Right cardiac atrium (tissue), 5 donors: ENCODE measurements around the gene COX7A2L. TPM values are rescaled to one million over a fixed set of nuclear protein-coding genes. Genes with fewer than 3 reads are reported as not detected.
A peak's percentile ranks its signal among the peaks of the same experiment; 100 is the strongest.
"Not testable (repeated sequence)": the region's sequence is repeated elsewhere in the genome, so short reads cannot be mapped to it uniquely, and the experiment has no call there.

Source experiments
- ATAC-seq, 2 donors: fragments of 200-7000 bp; cut with Tn5 transposase; one replicate each; pipeline versions ENCODE4 v1.8.0 to v1.9.1; 2020; ENCODE audit warnings: moderate library complexity in 2 of 2, mild to moderate bottlenecking in 1 of 2
- DNase-seq, 3 donors: peaks; one replicate each; pipeline ENCODE4 v3.0.0-alpha.2; 2020
- H3K27ac ChIP-seq: one replicate; pipeline ENCODE4 v1.5.1; 2013; ENCODE audit warnings: mild to moderate bottlenecking, low read length, control low read depth, moderate library complexity
- H3K27me3 ChIP-seq: one replicate; pipeline ENCODE4 v1.6.1; 2013; ENCODE audit not compliant: control insufficient read depth, insufficient read depth
- H3K4me1 ChIP-seq: one replicate; pipeline ENCODE4 v1.6.1; 2013; ENCODE audit warnings: low read length; ENCODE audit not compliant: control insufficient read depth, insufficient read depth
- H3K4me3 ChIP-seq: one replicate; pipeline ENCODE4 v1.5.1; 2013; ENCODE audit warnings: low read length, control low read depth
- H3K9me3 ChIP-seq: one replicate; pipeline ENCODE4 v1.6.1; 2013; ENCODE audit warnings: low read length; ENCODE audit not compliant: control insufficient read depth
- WGBS: extraction: QIAGEN DNeasy Blood & Tissue Kit; methylation state at CpG from one replicate; pipeline ENCODE4 v1.1.7; 2013; 5-methylcytosine and 5-hydroxymethylcytosine counted together
- intact Hi-C, 4 donors: fragments of 100-400 bp; cut with DNase I; formaldehyde crosslinking; loops; one replicate each; pipeline versions ENCODE4 v1.11.0 to v1.14.0; 2022 to 2023
- polyA plus RNA-seq: library from polyadenylated mRNA; stranded (reverse); fragments of 200-250 nt; gene quantifications from one replicate; pipeline ENCODE4 v1.2.3, GENCODE V29; 2013
- total RNA-seq, 4 donors: library from RNA; stranded (reverse); fragmentation: NEBNext Ultra II Directional; extraction: Animal tissue kit (Norgen Biotek cat#: 25700); gene quantifications; one replicate each; pipeline ENCODE4 v1.2.1, GENCODE V29; 2021
- donor health status: healthy with polysubstance abuse.
- donor health status: DM: no; HTN: yes; CAD: no.
- donor health status: DM: no; HTN: no; CAD: no.
- donor health status: DM: no; HTN: yes; CAD: no; lungs with severe emphysema.
- donor health status: DM: yes; HTN: yes; CAD: no.

The COX7A2L gene
- total and polyA plus RNA-seq, 5 donors, result 96.1 to 128 (median 109) TPM

- intact Hi-C loops, result no loop called here
- H3K4me3 ChIP-seq, result no peak overlapping the region
- 88% methylated on average over 3 of the region's 3 CpGs for WGBS
- ATAC-seq (no peak), DNase-seq (no peak)
- peaks cover 6% of the 10 kb centered on the region for H3K4me1 ChIP-seq
- H3K9me3 ChIP-seq, result no peaks in the 10 kb centered on the region
- no peaks in the 10 kb centered on the region for H3K27me3 ChIP-seq
- H3K27ac ChIP-seq, result no peak overlapping the region
Measured at GRCh38 chr2:42350434-42351063, 10.5 kb downstream of the COX7A2L start.

GRCh38 chr2:42348113-42348805 is 12.8 kb downstream of the COX7A2L start:
- Histone ChIP-seq H3K9me3 (no peaks in the 10 kb centered on the region), H3K4me1 (peaks cover 4% of the 10 kb centered on the region), H3K27ac (no peak overlapping the region), H3K4me3 (no peak overlapping the region), H3K27me3 (no peaks in the 10 kb centered on the region)
- ATAC-seq, result no peak
- intact Hi-C loops, result no loop called here
- no peak for DNase-seq
- WGBS, result 96% methylated on average over 8 of the region's 8 CpGs

GRCh38 chr2:42347518-42347917 is 13.5 kb downstream of the COX7A2L start:
- 98% methylated on average over 12 of the region's 12 CpGs for WGBS
- H3K27ac ChIP-seq, H3K4me3 ChIP-seq, ATAC-seq, H3K27me3 ChIP-seq, intact Hi-C loops, H3K9me3 ChIP-seq, DNase-seq: not testable (repeated sequence)
- H3K4me1 ChIP-seq, result peaks cover 10% of the 10 kb centered on the region

GRCh38 chr2:42346856-42347255 is 14.2 kb downstream of the COX7A2L start:
- H3K27me3 ChIP-seq, H3K27ac ChIP-seq, intact Hi-C loops, H3K9me3 ChIP-seq, ATAC-seq, H3K4me3 ChIP-seq: not testable (repeated sequence)
- peaks cover 17% of the 10 kb centered on the region for H3K4me1 ChIP-seq
- DNase-seq, result peak in 1 of 3 donors; percentile 35
- WGBS, result 94% methylated on average over 6 of the region's 6 CpGs

- Histone ChIP-seq H3K4me1 (peaks cover 18% of the 10 kb centered on the region), H3K9me3 (no peaks in the 10 kb centered on the region), H3K27ac (no peak overlapping the region), H3K27me3 (no peaks in the 10 kb centered on the region), H3K4me3 (no peak overlapping the region)
- intact Hi-C loops, result no loop called here
- no peak for ATAC-seq
- DNase-seq, result no peak
- 86% methylated on average over 4 of the region's 4 CpGs for WGBS
Measured at GRCh38 chr2:42345986-42346385, 15.0 kb downstream of the COX7A2L start.

- Histone ChIP-seq H3K27ac (no peak overlapping the region), H3K9me3 (no peaks in the 10 kb centered on the region), H3K27me3 (no peaks in the 10 kb centered on the region), H3K4me3 (no peak overlapping the region), H3K4me1 (peaks cover 18% of the 10 kb centered on the region)
- intact Hi-C loops, result no loop called here
- WGBS, result 67% methylated on average over 11 of the region's 11 CpGs
- DNase-seq (peak in 1 of 3 donors; percentile 46), ATAC-seq (no peak)
Measured at GRCh38 chr2:42342795-42343241, 18.2 kb downstream of the COX7A2L start.

GRCh38 chr2:42342061-42342794 is 18.8 kb downstream of the COX7A2L start:
- H3K27ac ChIP-seq, result no peak overlapping the region
- 65% methylated on average over 8 of the region's 8 CpGs for WGBS
- H3K4me1 ChIP-seq, result peaks cover 18% of the 10 kb centered on the region
- peak in 2 of 3 donors; percentile 39 to 46 for DNase-seq
- no peak overlapping the region for H3K4me3 ChIP-seq
- no peaks in the 10 kb centered on the region for H3K27me3 ChIP-seq
- intact Hi-C loops, result no loop called here
- peak; percentile 65 to 84 for ATAC-seq
- no peaks in the 10 kb centered on the region for H3K9me3 ChIP-seq

GRCh38 chr2:42340938-42341636 is 19.9 kb downstream of the COX7A2L start:
- Histone ChIP-seq H3K27ac (no peak overlapping the region), H3K4me3 (no peak overlapping the region), H3K27me3 (no peaks in the 10 kb centered on the region), H3K9me3 (no peaks in the 10 kb centered on the region), H3K4me1 (peaks cover 18% of the 10 kb centered on the region)
- DNase-seq (peak in 1 of 3 donors; percentile 28), ATAC-seq (peak in 1 of 2 donors; percentile 13)
- intact Hi-C loops, result no loop called here
- WGBS, result 92% methylated on average over 10 of the region's 10 CpGs

- Histone ChIP-seq H3K4me1 (peaks cover 13% of the 10 kb centered on the region), H3K27me3 (no peaks in the 10 kb centered on the region), H3K27ac (no peak overlapping the region), H3K9me3 (no peaks in the 10 kb centered on the region), H3K4me3 (no peak overlapping the region)
- WGBS, result 82% methylated on average over 23 of the region's 23 CpGs
- DNase-seq (no peak), ATAC-seq (no peak)
- intact Hi-C loops, result no loop called here
Measured at GRCh38 chr2:42340045-42340937, 20.7 kb downstream of the COX7A2L start.
